Liver (tissue), 9 donors: Measurements from ENCODE around the gene MAML3. TPM values are rescaled to one million over a fixed set of nuclear protein-coding genes. Genes with fewer than 3 reads are reported as not detected.

Source experiments
- DNase-seq: peaks from one replicate; pipeline ENCODE4 v3.0.0-alpha.2; 2017; ENCODE audit warnings: low spot score
- H3K27ac ChIP-seq, 2 donors: one replicate each; pipeline ENCODE4 v1.7.0; 2013; ENCODE audit warnings: inconsistent platforms in 2 of 2, low read length in 2 of 2, control low read depth in 1 of 2, low read depth in 1 of 2, mild to moderate bottlenecking in 1 of 2
- H3K27me3 ChIP-seq, 4 donors: one replicate each; pipeline versions ENCODE4 v1.6.1 to v1.7.0; 2013; ENCODE audit warnings: low read length in 3 of 4, inconsistent platforms in 1 of 4, mild to moderate bottlenecking in 1 of 4, moderate library complexity in 1 of 4; ENCODE audit not compliant: control insufficient read depth in 4 of 4, insufficient read depth in 4 of 4
- H3K36me3 ChIP-seq, 4 donors: one replicate each; pipeline versions ENCODE4 v1.6.1 to v1.7.0; 2013; ENCODE audit warnings: low read length in 3 of 4, mild to moderate bottlenecking in 3 of 4, low read depth in 1 of 4, moderate library complexity in 1 of 4; ENCODE audit not compliant: control insufficient read depth in 4 of 4, insufficient read depth in 3 of 4
- H3K4me1 ChIP-seq, 4 donors: one replicate each; pipeline versions ENCODE4 v1.6.1 to v1.7.0; 2013; ENCODE audit warnings: low read length in 3 of 4, mild to moderate bottlenecking in 3 of 4, moderate library complexity in 1 of 4; ENCODE audit not compliant: control insufficient read depth in 4 of 4, insufficient read depth in 4 of 4
- H3K4me3 ChIP-seq, 3 donors: one replicate each; pipeline versions ENCODE4 v1.6.1 to v1.7.0; 2013; ENCODE audit warnings: low read length in 3 of 3, control low read depth in 1 of 3, low read depth in 1 of 3, mild to moderate bottlenecking in 1 of 3
- H3K9ac ChIP-seq, 2 donors: one replicate each; pipeline ENCODE4 v1.7.0; 2013; ENCODE audit warnings: low read length in 2 of 2, mild to moderate bottlenecking in 2 of 2, moderate library complexity in 2 of 2, control low read depth in 1 of 2, low read depth in 1 of 2
- H3K9me3 ChIP-seq, 4 donors: one replicate each; pipeline versions ENCODE4 v1.6.1 to v1.7.0; 2013; ENCODE audit warnings: low read length in 3 of 4; ENCODE audit not compliant: control insufficient read depth in 4 of 4
- FOXA1 ChIP-seq: IDR thresholded peaks from 2 replicates; pipeline ENCODE4 v1.6.1; 2016; ENCODE audit warnings: antibody characterized with exemption
- FOXA2 ChIP-seq: IDR thresholded peaks from 2 replicates; pipeline ENCODE4 v1.6.1; 2016; ENCODE audit warnings: antibody characterized with exemption
- HNF4A ChIP-seq, 2 donors: conservative IDR thresholded peaks; 2 replicates each; pipeline ENCODE4 v1.6.1; 2016; ENCODE audit warnings: antibody characterized with exemption in 2 of 2, mild to moderate bottlenecking in 2 of 2
- HNF4G ChIP-seq: IDR thresholded peaks from 2 replicates; pipeline ENCODE4 v1.6.1; 2016; ENCODE audit warnings: antibody characterized with exemption
- JUND ChIP-seq, 2 donors: IDR thresholded peaks; 2 replicates each; pipeline ENCODE4 v1.6.1; 2016; ENCODE audit warnings: antibody characterized with exemption in 2 of 2
- NR2F2 ChIP-seq: IDR thresholded peaks from 2 replicates; pipeline ENCODE4 v1.6.1; 2016; ENCODE audit warnings: antibody characterized with exemption
- RXRA ChIP-seq, 2 donors: IDR thresholded peaks; 2 replicates each; pipeline ENCODE4 v1.6.1; 2017 to 2018; ENCODE audit warnings: antibody characterized with exemption in 2 of 2, mild to moderate bottlenecking in 1 of 2
- SP1 ChIP-seq: IDR thresholded peaks from 2 replicates; pipeline ENCODE4 v1.6.1; 2018; ENCODE audit warnings: antibody characterized with exemption, mild to moderate bottlenecking
- YY1 ChIP-seq: IDR thresholded peaks from 2 replicates; pipeline ENCODE4 v1.6.1; 2016; ENCODE audit warnings: antibody characterized with exemption, mild to moderate bottlenecking
- WGBS: extraction: QIAGEN DNeasy Blood & Tissue Kit; methylation state at CpG from one replicate; pipeline ENCODE4 v1.1.7; 2013; 5-methylcytosine and 5-hydroxymethylcytosine counted together
- polyA plus RNA-seq, 2 donors: library from polyadenylated mRNA; stranded (reverse) in 1 of 2; unstranded in 1 of 2; fragments of 200-250 nt in 1 of 2; fragments of >200 nt in 1 of 2; fragmentation: Nextera tagmentation in 1 of 2; extraction: Ambion mirVana in 1 of 2; gene quantifications; one replicate each; pipeline versions ENCODE4 v1.2.1 to v1.2.3, GENCODE V29; 2013 to 2015
- total RNA-seq, 2 donors: library from RNA; depleted of rRNA; stranded (reverse); fragments of >200 nt; gene quantifications; one replicate each; pipeline ENCODE4 v1.2.3, GENCODE V29; 2014
- TF ChIP-seq, protein P1 (sequence below): IDR thresholded peaks from 2 replicates; pipeline ENCODE4 v1.6.1; 2016; ENCODE audit warnings: antibody characterized with exemption
- TF ChIP-seq, protein P2 (sequence below): fragments of 150-350 bp; IDR thresholded peaks from 2 replicates; pipeline ENCODE4 v1.5.1; 2017; ENCODE audit warnings: improper control_type of control experiment, low read depth, low read length; ENCODE audit not compliant: missing input control
- TF ChIP-seq, protein P3 (sequence below): IDR thresholded peaks from 2 replicates; pipeline ENCODE4 v1.6.1; 2016; ENCODE audit warnings: antibody characterized with exemption, mild to moderate bottlenecking
- TF ChIP-seq, protein P4 (sequence below): IDR thresholded peaks from 2 replicates; pipeline ENCODE4 v1.6.1; 2016; ENCODE audit warnings: antibody characterized with exemption
- donor health status: healthy.
- donor health status: healthy.
- donor health status: healthy.
- donor health status: healthy.
- donor health status: healthy.

The MAML3 gene
- total and polyA plus RNA-seq, 4 donors: 1.3 to 4.3 (median 2.7) TPM

DNA sequence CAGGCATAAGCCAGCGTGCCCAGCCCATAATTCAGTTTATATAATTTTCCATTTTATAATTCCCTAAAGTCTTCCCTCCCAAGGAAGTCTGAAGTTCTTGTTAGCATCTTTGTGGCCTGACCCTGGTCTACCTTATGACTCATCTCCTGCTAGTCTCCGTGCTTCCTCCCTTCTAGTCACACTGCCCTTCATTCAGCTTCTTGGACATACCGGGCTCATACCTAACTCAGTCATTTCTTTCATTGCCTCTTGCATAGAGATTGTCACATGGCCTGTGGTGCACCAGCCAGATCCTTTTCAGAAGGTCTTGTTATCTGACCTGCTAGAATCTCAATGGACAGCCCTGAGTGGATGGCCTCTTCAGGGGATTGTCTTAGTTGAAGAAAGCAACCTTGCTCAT lies 22.8 kb upstream of the MAML3 start (continued):
- TF ChIP-seq, protein P1, sequence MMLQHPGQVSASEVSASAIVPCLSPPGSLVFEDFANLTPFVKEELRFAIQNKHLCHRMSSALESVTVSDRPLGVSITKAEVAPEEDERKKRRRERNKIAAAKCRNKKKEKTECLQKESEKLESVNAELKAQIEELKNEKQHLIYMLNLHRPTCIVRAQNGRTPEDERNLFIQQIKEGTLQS: no peak

DNA sequence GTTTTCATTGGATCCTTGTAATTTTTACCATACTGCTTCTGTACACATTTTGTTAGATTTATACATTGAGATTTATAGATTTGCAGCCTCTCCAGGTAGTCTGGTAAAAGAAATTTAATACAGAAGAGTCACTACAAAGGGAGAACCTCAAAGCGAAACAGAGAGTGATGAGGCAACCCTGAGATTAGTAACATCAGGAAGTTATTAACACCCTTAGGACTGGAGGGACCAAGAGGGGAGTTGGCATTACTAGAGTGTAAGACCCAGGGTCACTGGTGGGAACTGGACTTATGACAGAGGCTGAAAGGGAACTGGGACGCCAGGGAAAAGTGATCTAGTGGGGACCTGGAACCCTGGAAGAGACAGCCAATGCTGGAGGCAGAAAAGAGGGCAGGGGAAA lies 20.6 kb upstream of the MAML3 start:
- no peak for DNase-seq
- H3K9me3 ChIP-seq: no peaks in the 10 kb centered on the region
- no peaks in the 10 kb centered on the region for H3K27me3 ChIP-seq
- H3K27ac ChIP-seq: no peak overlapping the region
- TF ChIP-seq, protein P2, sequence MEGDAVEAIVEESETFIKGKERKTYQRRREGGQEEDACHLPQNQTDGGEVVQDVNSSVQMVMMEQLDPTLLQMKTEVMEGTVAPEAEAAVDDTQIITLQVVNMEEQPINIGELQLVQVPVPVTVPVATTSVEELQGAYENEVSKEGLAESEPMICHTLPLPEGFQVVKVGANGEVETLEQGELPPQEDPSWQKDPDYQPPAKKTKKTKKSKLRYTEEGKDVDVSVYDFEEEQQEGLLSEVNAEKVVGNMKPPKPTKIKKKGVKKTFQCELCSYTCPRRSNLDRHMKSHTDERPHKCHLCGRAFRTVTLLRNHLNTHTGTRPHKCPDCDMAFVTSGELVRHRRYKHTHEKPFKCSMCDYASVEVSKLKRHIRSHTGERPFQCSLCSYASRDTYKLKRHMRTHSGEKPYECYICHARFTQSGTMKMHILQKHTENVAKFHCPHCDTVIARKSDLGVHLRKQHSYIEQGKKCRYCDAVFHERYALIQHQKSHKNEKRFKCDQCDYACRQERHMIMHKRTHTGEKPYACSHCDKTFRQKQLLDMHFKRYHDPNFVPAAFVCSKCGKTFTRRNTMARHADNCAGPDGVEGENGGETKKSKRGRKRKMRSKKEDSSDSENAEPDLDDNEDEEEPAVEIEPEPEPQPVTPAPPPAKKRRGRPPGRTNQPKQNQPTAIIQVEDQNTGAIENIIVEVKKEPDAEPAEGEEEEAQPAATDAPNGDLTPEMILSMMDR: no peak
- TF ChIP-seq HNF4A (conservative IDR thresholded peaks at IDR 0.05): no peak
- no peak for TF ChIP-seq HNF4G
- no peak overlapping the region for H3K9ac ChIP-seq
- H3K4me1 ChIP-seq: peaks cover 0 to 3% (median 0%) of the 10 kb centered on the region in 4 donors
- no peaks in the 10 kb centered on the region for H3K36me3 ChIP-seq
- 89% methylated on average over 2 of the region's 2 CpGs for WGBS
- no peak overlapping the region for H3K4me3 ChIP-seq

DNA sequence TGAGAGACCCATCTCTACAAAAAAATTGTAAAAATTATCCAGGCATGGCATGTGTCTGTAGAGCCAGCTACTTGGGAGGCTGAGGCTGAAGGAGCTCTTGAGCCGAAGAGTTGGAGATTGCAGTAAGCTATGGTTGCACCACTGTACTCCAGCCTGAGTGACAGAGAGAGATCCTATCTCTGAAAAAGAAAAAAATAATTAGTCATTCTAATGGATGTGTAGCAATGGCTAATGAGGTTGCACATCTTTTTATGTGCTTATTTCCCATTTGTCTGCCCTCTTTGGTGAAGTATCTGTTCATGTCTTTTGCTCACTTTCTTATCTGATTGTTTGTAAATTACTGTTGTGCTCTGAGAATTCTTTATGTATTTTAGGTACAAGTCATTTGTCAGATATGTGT lies 19.0 kb upstream of the MAML3 start:
- WGBS: 94% methylated on average over 1 of the region's 1 CpG
- no peaks in the 10 kb centered on the region for H3K27me3 ChIP-seq
- H3K27ac ChIP-seq: no peak overlapping the region
- H3K4me3 ChIP-seq: no peak overlapping the region
- H3K9ac ChIP-seq: no peak overlapping the region
- TF ChIP-seq SP1 (no peak), FOXA2 (no peak), NR2F2 (no peak), JUND (IDR thresholded peaks at IDR 0.05) (no peak), FOXA1 (no peak), HNF4G (no peak), RXRA (IDR thresholded peaks at IDR 0.05) (no peak), YY1 (no peak), HNF4A (conservative IDR thresholded peaks at IDR 0.05) (no peak)
- TF ChIP-seq, protein P3, sequence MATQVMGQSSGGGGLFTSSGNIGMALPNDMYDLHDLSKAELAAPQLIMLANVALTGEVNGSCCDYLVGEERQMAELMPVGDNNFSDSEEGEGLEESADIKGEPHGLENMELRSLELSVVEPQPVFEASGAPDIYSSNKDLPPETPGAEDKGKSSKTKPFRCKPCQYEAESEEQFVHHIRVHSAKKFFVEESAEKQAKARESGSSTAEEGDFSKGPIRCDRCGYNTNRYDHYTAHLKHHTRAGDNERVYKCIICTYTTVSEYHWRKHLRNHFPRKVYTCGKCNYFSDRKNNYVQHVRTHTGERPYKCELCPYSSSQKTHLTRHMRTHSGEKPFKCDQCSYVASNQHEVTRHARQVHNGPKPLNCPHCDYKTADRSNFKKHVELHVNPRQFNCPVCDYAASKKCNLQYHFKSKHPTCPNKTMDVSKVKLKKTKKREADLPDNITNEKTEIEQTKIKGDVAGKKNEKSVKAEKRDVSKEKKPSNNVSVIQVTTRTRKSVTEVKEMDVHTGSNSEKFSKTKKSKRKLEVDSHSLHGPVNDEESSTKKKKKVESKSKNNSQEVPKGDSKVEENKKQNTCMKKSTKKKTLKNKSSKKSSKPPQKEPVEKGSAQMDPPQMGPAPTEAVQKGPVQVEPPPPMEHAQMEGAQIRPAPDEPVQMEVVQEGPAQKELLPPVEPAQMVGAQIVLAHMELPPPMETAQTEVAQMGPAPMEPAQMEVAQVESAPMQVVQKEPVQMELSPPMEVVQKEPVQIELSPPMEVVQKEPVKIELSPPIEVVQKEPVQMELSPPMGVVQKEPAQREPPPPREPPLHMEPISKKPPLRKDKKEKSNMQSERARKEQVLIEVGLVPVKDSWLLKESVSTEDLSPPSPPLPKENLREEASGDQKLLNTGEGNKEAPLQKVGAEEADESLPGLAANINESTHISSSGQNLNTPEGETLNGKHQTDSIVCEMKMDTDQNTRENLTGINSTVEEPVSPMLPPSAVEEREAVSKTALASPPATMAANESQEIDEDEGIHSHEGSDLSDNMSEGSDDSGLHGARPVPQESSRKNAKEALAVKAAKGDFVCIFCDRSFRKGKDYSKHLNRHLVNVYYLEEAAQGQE: no peak
- TF ChIP-seq, protein P1: no peak
- TF ChIP-seq, protein P4, sequence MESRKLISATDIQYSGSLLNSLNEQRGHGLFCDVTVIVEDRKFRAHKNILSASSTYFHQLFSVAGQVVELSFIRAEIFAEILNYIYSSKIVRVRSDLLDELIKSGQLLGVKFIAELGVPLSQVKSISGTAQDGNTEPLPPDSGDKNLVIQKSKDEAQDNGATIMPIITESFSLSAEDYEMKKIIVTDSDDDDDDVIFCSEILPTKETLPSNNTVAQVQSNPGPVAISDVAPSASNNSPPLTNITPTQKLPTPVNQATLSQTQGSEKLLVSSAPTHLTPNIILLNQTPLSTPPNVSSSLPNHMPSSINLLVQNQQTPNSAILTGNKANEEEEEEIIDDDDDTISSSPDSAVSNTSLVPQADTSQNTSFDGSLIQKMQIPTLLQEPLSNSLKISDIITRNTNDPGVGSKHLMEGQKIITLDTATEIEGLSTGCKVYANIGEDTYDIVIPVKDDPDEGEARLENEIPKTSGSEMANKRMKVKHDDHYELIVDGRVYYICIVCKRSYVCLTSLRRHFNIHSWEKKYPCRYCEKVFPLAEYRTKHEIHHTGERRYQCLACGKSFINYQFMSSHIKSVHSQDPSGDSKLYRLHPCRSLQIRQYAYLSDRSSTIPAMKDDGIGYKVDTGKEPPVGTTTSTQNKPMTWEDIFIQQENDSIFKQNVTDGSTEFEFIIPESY: no peak
- no peak for DNase-seq
- H3K36me3 ChIP-seq: no peaks in the 10 kb centered on the region
- peaks cover 0 to 3% (median 0%) of the 10 kb centered on the region in 4 donors for H3K4me1 ChIP-seq
- no peaks in the 10 kb centered on the region for H3K9me3 ChIP-seq
